K562 (cell line): ENCODE results near the gene SATB1. TPM values are rescaled to one million over a fixed set of nuclear protein-coding genes. Genes with fewer than 3 reads are reported as not detected.

ENCODE experiments used
- ATAC-seq: fragments of 200-7000 bp; cut with Tn5 transposase; 3 replicates; pipeline ENCODE4 v1.9.1; 2020; ENCODE audit warnings: moderate library complexity
- BruUV-seq: library from RNA; stranded (reverse); fragments of 400-500 nt; replicated peaks from 2 replicates; lab custom pipeline; 2021; lab: Mats Ljungman, UMichigan
- CTCF ChIA-PET: fragments of 300-600 bp; formaldehyde crosslinking; extraction: SDS; loops from one replicate; lab custom pipeline; 2021; ENCODE audit warnings: low intra/inter-chr PET ratio; lab: Yijun Ruan, JAX
- POLR2A ChIA-PET: fragments of 300-600, 350-650 bp; sonication (Branson Sonifier 250); formaldehyde crosslinking; extraction: SDS; loops from one replicate; lab custom pipeline; 2021; ENCODE audit warnings: antibody characterized with exemption, inconsistent platforms; lab: Yijun Ruan, JAX
- DNase-seq, 4 experiments: peaks; one replicate each; pipeline versions ENCODE4 v3.0.0 to v3.0.0-alpha.2; 2011 to 2018; ENCODE audit warnings: low spot score in 3 of 4, mixed read lengths in 3 of 4; ENCODE audit errors: extremely low read depth in 1 of 4
- FAIRE-seq: peaks from 2 replicates; lab custom pipeline; 2011; peaks lifted over from hg19 to GRCh38; lab: Jason Lieb, UNC
- H2AFZ ChIP-seq: 2 replicates; pipeline ENCODE4 v1.6.0; 2011; ENCODE audit warnings: low read depth, low read length, control low read depth, inconsistent platforms
- H3K27ac ChIP-seq: fragments of 200-600 bp; 3 replicates; pipeline ENCODE4 v1.8.0; 2011; ENCODE audit warnings: low read depth, mild to moderate bottlenecking, control low read depth, inconsistent platforms, low read length, moderate library complexity, mixed read lengths; ENCODE audit errors: extremely low read depth
- H3K27me3 ChIP-seq, 2 experiments: fragments of 300-600 bp in 1 of 2; 2 replicates in 1 of 2; 3 replicates in 1 of 2; pipeline versions ENCODE4 v1.6.0 to v1.8.0; 2011; ENCODE audit warnings: inconsistent platforms in 2 of 2, low read length in 2 of 2, mild to moderate bottlenecking in 1 of 2, mixed read lengths in 1 of 2, moderate library complexity in 1 of 2; ENCODE audit not compliant: control insufficient read depth in 2 of 2, insufficient read depth in 2 of 2
- H3K36me3 ChIP-seq: fragments of 300-600 bp; 3 replicates; pipeline ENCODE4 v1.8.0; 2011; ENCODE audit warnings: mild to moderate bottlenecking, low read length, inconsistent platforms; ENCODE audit not compliant: control insufficient read depth, insufficient read depth
- H3K4me1 ChIP-seq, 2 experiments: fragments of 200-600 bp in 1 of 2; replicated peaks in 1 of 2; 2 replicates in 1 of 2; 3 replicates in 1 of 2; pipeline versions ENCODE4 v1.5.1 to v1.8.0; 2011; ENCODE audit warnings: inconsistent platforms in 2 of 2, low read length in 2 of 2, mild to moderate bottlenecking in 1 of 2, mixed read lengths in 1 of 2, moderate library complexity in 1 of 2; ENCODE audit not compliant: control insufficient read depth in 2 of 2, insufficient read depth in 2 of 2
- H3K4me2 ChIP-seq: 2 replicates; pipeline ENCODE4 v1.6.1; 2011; ENCODE audit warnings: low read length, control low read depth, inconsistent platforms, mixed read lengths; ENCODE audit not compliant: insufficient read depth
- H3K4me3 ChIP-seq: fragments of 200-600 bp; sonication (generic), shearing (Covaris generic); 2 replicates; pipeline ENCODE4 v1.5.1; 2016; ENCODE audit warnings: control low read depth, inconsistent platforms
- H3K79me2 ChIP-seq: fragments of 200-600 bp; 3 replicates; pipeline ENCODE4 v1.8.0; 2011; ENCODE audit warnings: low read length, inconsistent platforms; ENCODE audit not compliant: control insufficient read depth, insufficient read depth
- H3K9ac ChIP-seq, 2 experiments: 2 replicates each; pipeline versions ENCODE4 v1.6.0 to v1.6.1; 2011; ENCODE audit warnings: low read depth in 2 of 2, low read length in 2 of 2, control low read depth in 1 of 2, inconsistent platforms in 1 of 2, mild to moderate bottlenecking in 1 of 2, mixed read lengths in 1 of 2; ENCODE audit not compliant: insufficient read depth in 1 of 2
- H3K9me1 ChIP-seq: one replicate; pipeline ENCODE4 v1.6.0; 2011; ENCODE audit warnings: inconsistent platforms, mild to moderate bottlenecking, low read length, moderate library complexity; ENCODE audit not compliant: control insufficient read depth, insufficient read depth
- H3K9me3 ChIP-seq: replicated peaks from 2 replicates; pipeline ENCODE4 v1.5.1; 2011; ENCODE audit warnings: low read depth, low read length, inconsistent platforms; ENCODE audit not compliant: control insufficient read depth, insufficient read depth
- H4K20me1 ChIP-seq: replicated peaks from 2 replicates; pipeline ENCODE4 v1.6.1; 2011; ENCODE audit warnings: low read length, inconsistent platforms, mixed read lengths; ENCODE audit not compliant: control insufficient read depth, insufficient read depth
- ATF7 ChIP-seq: fragments of 450-650 bp; IDR thresholded peaks from 2 replicates; pipeline ENCODE4 v1.7.1; 2014; ENCODE audit warnings: mild to moderate bottlenecking, moderate library complexity
- ESRRA ChIP-seq: fragments of 450-650 bp; IDR thresholded peaks from 2 replicates; pipeline ENCODE4 v1.6.1; 2014; ENCODE audit warnings: low read depth, mild to moderate bottlenecking, moderate library complexity, borderline replicate concordance
- FOXJ2 ChIP-seq: fragments of 200-800 bp; sonication (Bioruptor generic); IDR thresholded peaks from 2 replicates; pipeline ENCODE4 v1.6.1; 2016; ENCODE audit warnings: missing genetic modification characterization, missing compliant biosample characterization
- GATA2 ChIP-seq: sonication (generic); formaldehyde crosslinking; IDR thresholded peaks from 2 replicates; pipeline ENCODE4 v1.4.0; 2020; ENCODE audit warnings: mild to moderate bottlenecking, missing genetic modification reagents
- GATAD2A ChIP-seq: fragments of 450-650 bp; IDR thresholded peaks from 2 replicates; pipeline ENCODE4 v1.6.1; 2017
- GTF2F1 ChIP-seq: IDR thresholded peaks from 2 replicates; pipeline ENCODE4 v1.6.1; 2011; ENCODE audit warnings: low read depth, low read length, improper control_type of control experiment
- MEIS2 ChIP-seq: fragments of 450-650 bp; IDR thresholded peaks from 2 replicates; pipeline ENCODE4 v1.6.1; 2014; ENCODE audit warnings: mild to moderate bottlenecking; ENCODE audit not compliant: partially characterized antibody
- NRF1 ChIP-seq, 2 experiments: fragments of 450-650 bp; IDR thresholded peaks in 1 of 2; conservative IDR thresholded peaks in 1 of 2; 2 replicates each; pipeline ENCODE4 v1.6.1; 2014; ENCODE audit warnings: mild to moderate bottlenecking in 2 of 2
- POLR2G ChIP-seq: fragments of 200-400 bp; formaldehyde crosslinking; IDR thresholded peaks from 2 replicates; pipeline ENCODE4 v1.6.1; 2017; ENCODE audit warnings: low read depth, mild to moderate bottlenecking, antibody characterized with exemption, low read length, moderate library complexity
- POU5F1 ChIP-seq: fragments of 150-350 bp; IDR thresholded peaks from 2 replicates; pipeline ENCODE4 v1.6.1; 2014; ENCODE audit warnings: borderline replicate concordance, low read length, low read depth, mild to moderate bottlenecking; ENCODE audit not compliant: partially characterized antibody
- RBBP5 ChIP-seq: fragments of 200-600 bp; sonication (generic); IDR thresholded peaks from 2 replicates; pipeline ENCODE4 v1.6.1; 2012; ENCODE audit warnings: borderline replicate concordance, mild to moderate bottlenecking, low read length, control low read depth, inconsistent platforms; ENCODE audit not compliant: insufficient read depth, poor library complexity, severe bottlenecking
- STAT5B ChIP-seq: fragments of 250-450 bp; sonication (Bioruptor Pico); IDR thresholded peaks from 2 replicates; pipeline ENCODE4 v1.8.0; 2021; ENCODE audit warnings: mild to moderate bottlenecking, inconsistent platforms
- TAF7 ChIP-seq: fragments of 450-650 bp; IDR thresholded peaks from 2 replicates; pipeline ENCODE4 v1.6.1; 2016; ENCODE audit warnings: missing genetic modification characterization, missing compliant biosample characterization
- ZEB2 ChIP-seq: fragments of 450-650 bp; IDR thresholded peaks from 2 replicates; pipeline ENCODE4 v1.6.1; 2016
- WGBS: fragments of 100-300 bp; shearing (Covaris generic); methylation state at CpG from one replicate; pipeline ENCODE4 v1.1.6; 2016; ENCODE audit warnings: low coverage, mixed read lengths; ENCODE audit not compliant: insufficient coverage; ENCODE audit errors: missing lambda C conversion rate; 5-methylcytosine and 5-hydroxymethylcytosine counted together
- in situ Hi-C: fragments of 300-500 bp; cut with MboI; formaldehyde crosslinking; loops from 4 replicates; pipeline ENCODE4 v1.15.0; 2018; ENCODE audit warnings: inconsistent platforms, mixed read lengths
- intact Hi-C: fragments of 100-400 bp; cut with micrococcal nuclease; formaldehyde crosslinking; loops from 2 replicates; pipeline ENCODE4 v1.14.2; 2022
- polyA plus RNA-seq, 8 experiments: library from polyadenylated mRNA; depleted of rRNA in 4 of 8; stranded (reverse) in 5 of 8; unstranded in 3 of 8; fragments of >200 nt; fragmentation: Nextera tagmentation in 2 of 8; fragmentation: Illumina TruSeq in 1 of 8; extraction: Ambion mirVana in 2 of 8; extraction: Trizol in 1 of 8; gene quantifications; 2 replicates each; pipeline versions ENCODE4 v1.2.1 to v1.2.3, GENCODE V29; 2011 to 2014; ENCODE audit warnings: inconsistent platforms in 1 of 8, missing spikeins in 1 of 8
- total RNA-seq, 7 experiments: library from RNA; depleted of rRNA in 6 of 7; stranded (reverse); fragments of >200 nt in 6 of 7; fragmentation: Illumina TruSeq in 2 of 7; extraction: Trizol in 2 of 7; gene quantifications; 2 replicates each; pipeline versions ENCODE4 v1.2.1 to v1.2.3, GENCODE V29; 2011 to 2021; ENCODE audit warnings: low replicate concordance in 1 of 7
- TF ChIP-seq, protein P1 (sequence below): fragments of 450-650 bp; formaldehyde crosslinking; IDR thresholded peaks from 2 replicates; pipeline ENCODE4 v1.4.0; 2022; ENCODE audit warnings: missing genetic modification characterization
- TF ChIP-seq, protein P2 (sequence below): IDR thresholded peaks from 3 replicates; pipeline ENCODE4 v1.6.1; 2011; ENCODE audit warnings: borderline replicate concordance, mild to moderate bottlenecking; ENCODE audit not compliant: insufficient read length, insufficient read depth
- TF ChIP-seq, protein P3 (sequence below): fragments of 250-450 bp; sonication (Bioruptor Pico); IDR thresholded peaks from 2 replicates; pipeline ENCODE4 v1.9.0; 2021; ENCODE audit warnings: mild to moderate bottlenecking
- TF ChIP-seq, protein P4 (sequence below): fragments of 450-650 bp; conservative IDR thresholded peaks from 2 replicates; pipeline ENCODE4 v1.6.1; 2016; ENCODE audit warnings: missing genetic modification characterization, low read depth, mild to moderate bottlenecking, control low read depth, missing compliant biosample characterization

The SATB1 gene
- total and polyA plus RNA-seq, 9 of the 15 experiments (the other 6 are each of a cell fraction or from before 2014, with no cell fraction given): 0.03 to 2.5 (median 0.15) TPM; not detected in 1

DNA sequence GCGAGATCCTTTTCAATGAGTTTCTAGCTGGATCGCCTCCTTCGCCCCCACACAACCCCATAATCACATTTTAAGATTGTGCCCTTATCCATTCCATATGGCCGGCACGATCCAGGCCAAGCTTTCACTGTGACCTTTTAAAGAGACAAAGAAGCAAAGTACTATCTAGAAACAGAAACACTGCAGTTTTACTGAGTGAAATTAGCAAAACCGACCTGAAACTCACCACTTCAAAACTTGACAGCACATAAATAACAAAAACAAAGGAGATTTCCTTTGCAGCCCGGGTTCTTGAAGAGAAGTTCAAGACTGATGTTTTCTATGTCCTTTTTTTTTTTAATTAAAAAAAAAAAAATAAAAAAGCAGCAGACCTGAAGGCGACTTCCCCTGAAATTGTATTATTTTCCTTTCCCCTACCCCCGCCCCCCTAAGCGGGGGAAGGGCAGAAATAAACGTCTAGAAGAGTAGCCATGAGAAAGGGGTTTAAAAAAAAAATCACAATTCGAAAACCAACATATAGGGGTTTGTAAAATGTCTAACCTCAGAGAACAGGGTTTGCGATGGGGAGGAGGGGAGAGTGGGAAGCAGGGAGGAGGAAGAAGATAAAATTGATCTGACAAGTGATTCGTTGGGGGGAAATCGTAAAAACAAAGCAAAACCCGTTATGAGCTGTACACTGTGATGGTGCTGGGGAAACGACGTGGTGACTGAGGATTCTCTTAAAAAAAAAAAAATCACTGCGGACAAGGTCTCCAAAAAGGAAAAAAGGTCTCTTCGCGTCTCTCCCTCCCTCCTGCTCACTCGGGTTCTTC, 1.5 kb downstream of the SATB1 start:
- H3K27ac ChIP-seq: no peak overlapping the region
- FAIRE-seq: peak; percentile 62
- POLR2A ChIA-PET: no interaction called here
- TF ChIP-seq STAT5B (CRISPR knock-in tag) (no peak), TAF7 (no peak), ZEB2 (no peak), RBBP5 (no peak), GTF2F1 (no peak), POU5F1 (no peak), ATF7 (no peak), FOXJ2 (no peak), MEIS2 (peak; percentile 35), POLR2G (no peak), GATA2 (CRISPR knock-in tag) (no peak), ESRRA (no peak), NRF1 (conservative IDR thresholded peaks at IDR 0.05 in 1 of 2, IDR thresholded peaks at IDR 0.05 in 1 of 2) (no peak), GATAD2A (no peak)
- TF ChIP-seq, protein P1, sequence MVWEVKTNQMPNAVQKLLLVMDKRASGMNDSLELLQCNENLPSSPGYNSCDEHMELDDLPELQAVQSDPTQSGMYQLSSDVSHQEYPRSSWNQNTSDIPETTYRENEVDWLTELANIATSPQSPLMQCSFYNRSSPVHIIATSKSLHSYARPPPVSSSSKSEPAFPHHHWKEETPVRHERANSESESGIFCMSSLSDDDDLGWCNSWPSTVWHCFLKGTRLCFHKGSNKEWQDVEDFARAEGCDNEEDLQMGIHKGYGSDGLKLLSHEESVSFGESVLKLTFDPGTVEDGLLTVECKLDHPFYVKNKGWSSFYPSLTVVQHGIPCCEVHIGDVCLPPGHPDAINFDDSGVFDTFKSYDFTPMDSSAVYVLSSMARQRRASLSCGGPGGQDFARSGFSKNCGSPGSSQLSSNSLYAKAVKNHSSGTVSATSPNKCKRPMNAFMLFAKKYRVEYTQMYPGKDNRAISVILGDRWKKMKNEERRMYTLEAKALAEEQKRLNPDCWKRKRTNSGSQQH (CRISPR knock-in tag): no peak
- TF ChIP-seq, protein P2, sequence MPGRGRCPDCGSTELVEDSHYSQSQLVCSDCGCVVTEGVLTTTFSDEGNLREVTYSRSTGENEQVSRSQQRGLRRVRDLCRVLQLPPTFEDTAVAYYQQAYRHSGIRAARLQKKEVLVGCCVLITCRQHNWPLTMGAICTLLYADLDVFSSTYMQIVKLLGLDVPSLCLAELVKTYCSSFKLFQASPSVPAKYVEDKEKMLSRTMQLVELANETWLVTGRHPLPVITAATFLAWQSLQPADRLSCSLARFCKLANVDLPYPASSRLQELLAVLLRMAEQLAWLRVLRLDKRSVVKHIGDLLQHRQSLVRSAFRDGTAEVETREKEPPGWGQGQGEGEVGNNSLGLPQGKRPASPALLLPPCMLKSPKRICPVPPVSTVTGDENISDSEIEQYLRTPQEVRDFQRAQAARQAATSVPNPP: no peak
- TF ChIP-seq, protein P3, sequence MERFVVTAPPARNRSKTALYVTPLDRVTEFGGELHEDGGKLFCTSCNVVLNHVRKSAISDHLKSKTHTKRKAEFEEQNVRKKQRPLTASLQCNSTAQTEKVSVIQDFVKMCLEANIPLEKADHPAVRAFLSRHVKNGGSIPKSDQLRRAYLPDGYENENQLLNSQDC (CRISPR knock-in tag): no peak
- TF ChIP-seq, protein P4, sequence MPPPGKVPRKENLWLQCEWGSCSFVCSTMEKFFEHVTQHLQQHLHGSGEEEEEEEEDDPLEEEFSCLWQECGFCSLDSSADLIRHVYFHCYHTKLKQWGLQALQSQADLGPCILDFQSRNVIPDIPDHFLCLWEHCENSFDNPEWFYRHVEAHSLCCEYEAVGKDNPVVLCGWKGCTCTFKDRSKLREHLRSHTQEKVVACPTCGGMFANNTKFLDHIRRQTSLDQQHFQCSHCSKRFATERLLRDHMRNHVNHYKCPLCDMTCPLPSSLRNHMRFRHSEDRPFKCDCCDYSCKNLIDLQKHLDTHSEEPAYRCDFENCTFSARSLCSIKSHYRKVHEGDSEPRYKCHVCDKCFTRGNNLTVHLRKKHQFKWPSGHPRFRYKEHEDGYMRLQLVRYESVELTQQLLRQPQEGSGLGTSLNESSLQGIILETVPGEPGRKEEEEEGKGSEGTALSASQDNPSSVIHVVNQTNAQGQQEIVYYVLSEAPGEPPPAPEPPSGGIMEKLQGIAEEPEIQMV (tag): no peak

More for the DNA sequence above, 1.5 kb downstream of the SATB1 start:
- BruUV-seq: no TSS peak
- Histone ChIP-seq H3K27me3 (peaks cover 6 to 15% of the 10 kb centered on the region in 2 experiments; a peak in 3 of 5 replicates), H3K9ac (no peak overlapping the region), H4K20me1 (no peaks in the 10 kb centered on the region), H3K79me2 (no peaks in the 10 kb centered on the region), H3K9me3 (no peaks in the 10 kb centered on the region), H3K9me1 (no peaks in the 10 kb centered on the region), H3K4me2 (no peak overlapping the region), H3K4me3 (no peak overlapping the region), H2AFZ (peak overlapping the region; percentile 18; the same call in 1 of the 2 replicates), H3K36me3 (no peaks in the 10 kb centered on the region), H3K4me1 (peaks cover 0 to 14% of the 10 kb centered on the region in 2 experiments; a peak in 2 of 5 replicates)
- intact Hi-C loops: loop anchor here (10.0 kb wide), 1 partner anchor 979 kb away; no protein-coding TSS in a partner anchor
- CTCF ChIA-PET: no interaction called here
- peak; percentile 14 to 31 (median 23) for DNase-seq
- peak; percentile 50 for ATAC-seq
- WGBS: 3% methylated on average over 19 of the region's 22 CpGs
- in situ Hi-C loops: loop anchor here (25.0 kb wide), 1 partner anchor 986 kb away; no protein-coding TSS in a partner anchor
